Measurements from ENCODE around the gene INPP5D. TPM values are rescaled to one million over a fixed set of nuclear protein-coding genes. Genes with fewer than 3 reads are reported as not detected.

INPP5D gene
- total RNA-seq, 1 experiment from 2014 or later = 0.74 TPM

- no peak overlapping the region for H2AFZ ChIP-seq
- H4K20me1 ChIP-seq (ENCODE audit: insufficient read depth) = no peaks in the 10 kb centered on the region
- no peaks in the 10 kb centered on the region for H3K9me2 ChIP-seq (ENCODE audit: insufficient read depth)
- H3F3A ChIP-seq (ENCODE audit: insufficient read depth, low read depth) = no peaks in the 10 kb centered on the region
- no peak for DNase-seq
- H3K36me3 ChIP-seq (ENCODE audit: low read depth) = no peaks in the 10 kb centered on the region
- H3K4me1 ChIP-seq (replicated peaks; ENCODE audit: insufficient read depth) = no peaks in the 10 kb centered on the region
- no peaks in the 10 kb centered on the region for H3K79me2 ChIP-seq (ENCODE audit: low read depth)
- H3K4me3 ChIP-seq = no peak overlapping the region
- H3K4me2 ChIP-seq = no peak overlapping the region
- no peak overlapping the region for H3K27ac ChIP-seq
- BruUV-seq (replicated peaks) = no TSS peak
- TF ChIP-seq EZH2 (IDR thresholded peaks at IDR 0.05; ENCODE audit: low read depth) (no peak), CTCF (conservative IDR thresholded peaks at IDR 0.05) (no peak)
- H3K9me3 ChIP-seq (ENCODE audit: insufficient read depth, low read depth) = peaks cover 1% of the 10 kb centered on the region; the same call in 1 of the 2 replicates
- intact Hi-C loops (cut with micrococcal nuclease; ENCODE audit: unreplicated experiment) = no loop called here
- no peaks in the 10 kb centered on the region for H3K27me3 ChIP-seq (ENCODE audit: insufficient read depth, low read depth)
- ChIA-PET POLR2A (ENCODE audit: unreplicated experiment) (no interaction called here), CTCF (no interaction called here)
Observed at GRCh38 chr2:233140978-233141377, 80.8 kb downstream of the INPP5D start.

GRCh38 chr2:233141901-233142300, 81.8 kb downstream of the INPP5D start:
- H3K9me2 ChIP-seq (ENCODE audit: insufficient read depth) = no peaks in the 10 kb centered on the region
- no peak overlapping the region for H2AFZ ChIP-seq
- no peaks in the 10 kb centered on the region for H3K36me3 ChIP-seq (ENCODE audit: low read depth)
- H3K27me3 ChIP-seq (ENCODE audit: insufficient read depth, low read depth) = no peaks in the 10 kb centered on the region
- no peaks in the 10 kb centered on the region for H4K20me1 ChIP-seq (ENCODE audit: insufficient read depth)
- H3K9me3 ChIP-seq (ENCODE audit: insufficient read depth, low read depth) = no peaks in the 10 kb centered on the region
- H3K4me3 ChIP-seq = no peak overlapping the region
- TF ChIP-seq CTCF (conservative IDR thresholded peaks at IDR 0.05) (no peak), EZH2 (IDR thresholded peaks at IDR 0.05; ENCODE audit: low read depth) (no peak)
- intact Hi-C loops (cut with micrococcal nuclease; ENCODE audit: unreplicated experiment) = no loop called here
- DNase-seq = no peak
- no peak overlapping the region for H3K27ac ChIP-seq
- H3F3A ChIP-seq (ENCODE audit: insufficient read depth, low read depth) = no peaks in the 10 kb centered on the region
- H3K4me1 ChIP-seq (replicated peaks; ENCODE audit: insufficient read depth) = no peaks in the 10 kb centered on the region
- H3K4me2 ChIP-seq = no peak overlapping the region
- CTCF ChIA-PET = no interaction called here
- POLR2A ChIA-PET (ENCODE audit: unreplicated experiment) = no interaction called here
- H3K79me2 ChIP-seq (ENCODE audit: low read depth) = no peaks in the 10 kb centered on the region
- no TSS peak for BruUV-seq (replicated peaks)

GRCh38 chr2:233142355-233142897, 82.3 kb downstream of the INPP5D start:
- no peaks in the 10 kb centered on the region for H3K4me1 ChIP-seq (replicated peaks; ENCODE audit: insufficient read depth)
- no peaks in the 10 kb centered on the region for H3K79me2 ChIP-seq (ENCODE audit: low read depth)
- ChIA-PET POLR2A (ENCODE audit: unreplicated experiment) (no interaction called here), CTCF (no interaction called here)
- H3K4me3 ChIP-seq = no peak overlapping the region
- H2AFZ ChIP-seq = no peak overlapping the region
- TF ChIP-seq CTCF (conservative IDR thresholded peaks at IDR 0.05) (no peak), EZH2 (IDR thresholded peaks at IDR 0.05; ENCODE audit: low read depth) (no peak)
- BruUV-seq (replicated peaks) = no TSS peak
- DNase-seq = no peak
- H3K36me3 ChIP-seq (ENCODE audit: low read depth) = no peaks in the 10 kb centered on the region
- H3K4me2 ChIP-seq = no peak overlapping the region
- H3K27me3 ChIP-seq (ENCODE audit: insufficient read depth, low read depth) = no peaks in the 10 kb centered on the region
- no peak overlapping the region for H3K27ac ChIP-seq
- no peaks in the 10 kb centered on the region for H4K20me1 ChIP-seq (ENCODE audit: insufficient read depth)
- H3K9me3 ChIP-seq (ENCODE audit: insufficient read depth, low read depth) = no peaks in the 10 kb centered on the region
- no peaks in the 10 kb centered on the region for H3F3A ChIP-seq (ENCODE audit: insufficient read depth, low read depth)
- no peaks in the 10 kb centered on the region for H3K9me2 ChIP-seq (ENCODE audit: insufficient read depth)
- intact Hi-C loops (cut with micrococcal nuclease; ENCODE audit: unreplicated experiment) = no loop called here

Data from PC-9 (cell line).